Activated CD8-positive, alpha-beta memory T cell treated with anti-CD3 and anti-CD28 coated beads for 4 hours (primary cell): ENCODE measurements around the gene FIBP.

Experiments used
- DNase-seq, 2 donors: peaks; one replicate each; pipeline ENCODE4 v3.0.0-alpha.2; 2020; ENCODE audit warnings: low read depth in 2 of 2

Gene FIBP

GRCh38 chr11:65871811-65872548, 16.3 kb downstream of the FIBP start:
- no peak for DNase-seq

GRCh38 chr11:65870706-65871681, 17.3 kb downstream of the FIBP start:
- no peak for DNase-seq

GRCh38 chr11:65870307-65870658, 18.0 kb downstream of the FIBP start:
- no peak for DNase-seq

- DNase-seq: no peak
Observed at GRCh38 chr11:65869643-65870306, 18.5 kb downstream of the FIBP start.

- no peak for DNase-seq
Observed at GRCh38 chr11:65868907-65869306, 19.4 kb downstream of the FIBP start.

- no peak for DNase-seq
Observed at GRCh38 chr11:65868076-65868667, 20.1 kb downstream of the FIBP start.

GRCh38 chr11:65867284-65868071, 20.8 kb downstream of the FIBP start:
- no peak for DNase-seq

- DNase-seq: no peak
Observed at GRCh38 chr11:65866509-65867283, 21.6 kb downstream of the FIBP start.

- no peak for DNase-seq
Observed at GRCh38 chr11:65865550-65866172, 22.6 kb downstream of the FIBP start.

GRCh38 chr11:65864706-65865471, 23.4 kb downstream of the FIBP start:
- no peak for DNase-seq

- DNase-seq: no peak
Observed at GRCh38 chr11:65863889-65864705, 24.2 kb downstream of the FIBP start.

GRCh38 chr11:65862941-65863888, 25.1 kb downstream of the FIBP start:
- DNase-seq: no peak

GRCh38 chr11:65862191-65862735, 26.0 kb downstream of the FIBP start:
- no peak for DNase-seq

- no peak for DNase-seq
Observed at GRCh38 chr11:65861533-65862183, 26.6 kb downstream of the FIBP start.

GRCh38 chr11:65861165-65861505, 27.1 kb downstream of the FIBP start:
- DNase-seq: no peak
